ENCODE results near the gene SZT2.

SZT2 gene

DNA sequence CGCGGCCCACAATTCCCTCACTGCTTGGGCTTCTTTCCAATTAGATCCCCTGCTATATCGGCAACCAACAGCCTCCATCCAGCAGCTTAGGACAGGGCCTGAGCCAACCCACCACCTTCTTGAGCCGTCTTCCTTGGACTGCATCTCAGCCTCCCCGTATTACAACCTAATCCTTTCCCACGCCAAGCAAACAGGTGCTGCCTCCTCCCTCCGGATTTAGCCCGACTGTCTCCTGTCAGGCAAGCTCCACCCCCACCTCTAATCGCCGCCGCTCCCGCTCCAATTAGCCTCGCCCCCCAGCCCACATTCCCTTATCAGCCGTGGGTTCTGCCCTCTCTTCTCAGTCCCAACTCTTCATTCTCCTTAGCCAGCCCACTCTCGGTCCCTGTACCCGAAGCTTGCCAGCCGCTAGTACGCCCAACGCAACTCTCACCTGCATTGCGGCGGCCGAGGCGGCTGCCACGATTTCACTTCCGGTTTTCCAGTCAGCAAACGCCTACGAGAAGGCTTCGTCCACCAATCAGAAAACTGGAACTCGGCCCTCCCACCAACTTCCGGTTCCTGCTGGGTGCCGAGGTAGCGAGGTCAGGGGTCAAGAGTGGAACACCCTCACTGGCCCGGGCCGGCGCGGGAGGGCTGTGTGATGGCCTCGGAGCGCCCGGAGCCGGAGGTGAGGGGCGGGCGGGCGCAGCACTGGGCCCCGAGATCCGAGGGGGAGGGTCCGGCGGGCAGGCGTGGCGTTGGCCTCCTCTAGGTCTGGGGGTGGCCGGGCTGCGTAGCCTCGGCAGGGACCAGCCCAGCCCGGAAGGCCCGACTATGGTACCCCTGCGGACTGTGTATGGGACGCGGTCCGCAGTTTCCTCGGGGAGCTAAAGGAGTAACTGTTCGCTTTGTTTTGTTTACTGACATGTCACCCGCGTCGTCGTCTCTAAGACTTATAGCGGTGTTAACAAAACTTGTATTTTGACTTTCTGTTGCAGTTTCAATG is at the start of gene SZT2, which contains the start of gene MED8:
Gene SZT2, plus strand, starts transcription at position 574 of the 988 bp plus-strand sequence. Its CDS starts 70 bp downstream, at position 644.
Gene MED8, minus strand, starts transcription at position 475 of the 988 bp plus-strand sequence. Its CDS starts 36 bp downstream, at position 439.
- DNase-seq (ENCODE audit: low spot score), result peak; percentile 95

DNA sequence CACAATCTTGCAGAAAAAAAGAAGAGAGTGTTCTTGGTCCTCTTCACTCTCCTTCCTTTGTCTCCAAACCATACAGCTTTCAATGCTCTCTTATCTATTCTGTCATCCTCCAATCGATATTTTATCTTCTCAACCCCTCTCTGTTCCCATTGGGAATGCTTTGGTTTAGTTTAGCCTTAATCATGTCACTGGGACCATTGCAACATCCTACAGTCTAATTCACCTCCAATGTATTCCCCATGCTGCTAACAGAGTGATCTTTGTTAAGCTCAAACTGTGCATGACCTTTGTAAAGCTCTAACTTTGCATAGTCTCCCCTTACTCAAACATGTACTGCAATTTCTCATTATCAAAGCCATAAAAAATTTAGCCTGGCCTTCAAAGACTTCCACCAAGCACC is 49.1 kb upstream of the SZT2 start:
- DNase-seq (ENCODE audit: low spot score), result no peak

DNA sequence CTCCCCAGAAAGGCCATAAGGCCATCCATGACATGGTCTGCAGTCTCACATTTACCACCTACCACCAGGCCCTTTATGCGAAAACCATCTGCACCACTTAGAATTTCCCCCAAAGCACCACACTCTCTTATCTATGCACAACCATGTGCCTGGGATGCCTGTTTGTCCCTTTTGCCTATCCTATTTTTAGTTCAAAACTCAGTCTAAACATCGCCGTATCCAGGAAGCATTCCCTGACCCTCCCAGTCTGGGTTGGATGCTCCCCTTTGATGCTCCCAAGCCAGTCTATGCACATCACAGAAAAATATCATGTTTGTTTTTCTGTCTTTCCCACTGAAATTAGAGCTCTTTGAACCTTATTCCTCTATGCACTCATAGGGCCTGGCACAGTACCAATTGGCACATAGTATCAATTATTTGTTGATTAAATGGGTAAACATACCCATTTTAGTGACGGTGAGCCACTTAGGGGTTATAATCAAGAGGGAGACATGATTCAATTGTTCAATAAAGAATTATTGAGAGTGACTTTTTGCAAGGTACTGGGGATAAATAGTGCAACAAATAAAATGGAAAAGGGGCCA is 45.3 kb upstream of the SZT2 start:
- DNase-seq (ENCODE audit: low spot score), result no peak

DNA sequence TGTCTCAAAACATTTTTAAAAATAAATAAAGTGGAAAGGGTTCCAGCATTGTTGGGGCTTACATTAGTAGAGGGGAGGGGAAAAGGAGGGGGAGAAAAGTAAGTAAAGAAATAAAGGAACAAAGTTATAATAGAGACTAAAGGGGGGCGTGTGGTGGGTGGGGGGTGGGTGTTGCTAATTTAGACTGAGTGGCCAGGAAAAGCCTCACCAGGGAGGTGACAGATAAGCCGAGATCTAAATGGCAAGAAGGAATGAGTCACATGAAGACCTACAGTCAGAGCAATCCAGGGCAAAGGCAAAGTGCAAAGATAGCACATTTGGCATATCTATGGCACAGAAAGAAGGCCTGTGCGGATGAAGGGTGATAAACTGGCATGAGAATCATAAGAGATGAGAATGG is 44.6 kb upstream of the SZT2 start:
- DNase-seq (ENCODE audit: low spot score), result no peak

DNA sequence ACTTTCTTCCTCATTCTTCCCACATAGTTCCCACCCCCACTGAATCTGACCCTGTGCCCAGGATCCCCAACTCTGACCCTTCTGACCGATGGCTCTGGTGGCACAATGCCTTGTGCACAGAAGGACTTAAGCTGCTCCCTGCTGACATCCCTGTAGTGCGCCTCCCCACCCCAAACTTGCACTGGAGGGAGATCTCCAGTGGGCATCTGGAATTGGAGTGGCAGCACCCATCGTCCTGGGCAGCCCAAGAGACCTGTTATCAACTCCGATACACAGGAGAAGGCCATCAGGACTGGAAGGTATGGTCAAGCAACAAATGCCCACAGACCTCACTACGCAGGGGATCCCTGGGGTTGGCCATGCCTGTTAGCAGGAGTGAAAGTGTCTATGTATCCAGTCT is 43.1 kb upstream of the SZT2 start:
- DNase-seq (ENCODE audit: low spot score), result no peak

DNA sequence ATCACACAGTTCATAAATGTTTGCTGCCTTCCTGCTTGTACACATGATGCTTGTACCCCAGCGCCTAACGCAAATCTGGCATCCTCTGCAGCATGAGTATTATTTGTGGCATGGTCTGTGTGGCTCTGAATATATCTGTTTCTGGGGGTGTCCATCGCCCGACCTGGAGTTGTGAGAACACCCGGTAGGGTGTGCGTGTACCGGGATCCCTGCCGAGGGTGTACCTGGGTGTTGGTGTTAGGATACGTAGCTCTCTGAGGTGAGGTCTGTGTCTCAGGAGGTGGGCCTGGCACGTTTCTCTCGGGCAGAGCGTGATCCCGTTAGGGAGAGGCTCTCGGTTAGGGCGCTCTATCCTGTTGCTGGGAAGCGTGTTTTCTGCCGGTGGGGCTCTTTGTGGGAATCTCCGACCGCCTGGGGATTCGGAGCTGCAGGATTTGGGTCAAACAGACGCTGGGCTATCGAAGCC is 41.3 kb upstream of the SZT2 start:
- DNase-seq (ENCODE audit: low spot score), result no peak

DNA sequence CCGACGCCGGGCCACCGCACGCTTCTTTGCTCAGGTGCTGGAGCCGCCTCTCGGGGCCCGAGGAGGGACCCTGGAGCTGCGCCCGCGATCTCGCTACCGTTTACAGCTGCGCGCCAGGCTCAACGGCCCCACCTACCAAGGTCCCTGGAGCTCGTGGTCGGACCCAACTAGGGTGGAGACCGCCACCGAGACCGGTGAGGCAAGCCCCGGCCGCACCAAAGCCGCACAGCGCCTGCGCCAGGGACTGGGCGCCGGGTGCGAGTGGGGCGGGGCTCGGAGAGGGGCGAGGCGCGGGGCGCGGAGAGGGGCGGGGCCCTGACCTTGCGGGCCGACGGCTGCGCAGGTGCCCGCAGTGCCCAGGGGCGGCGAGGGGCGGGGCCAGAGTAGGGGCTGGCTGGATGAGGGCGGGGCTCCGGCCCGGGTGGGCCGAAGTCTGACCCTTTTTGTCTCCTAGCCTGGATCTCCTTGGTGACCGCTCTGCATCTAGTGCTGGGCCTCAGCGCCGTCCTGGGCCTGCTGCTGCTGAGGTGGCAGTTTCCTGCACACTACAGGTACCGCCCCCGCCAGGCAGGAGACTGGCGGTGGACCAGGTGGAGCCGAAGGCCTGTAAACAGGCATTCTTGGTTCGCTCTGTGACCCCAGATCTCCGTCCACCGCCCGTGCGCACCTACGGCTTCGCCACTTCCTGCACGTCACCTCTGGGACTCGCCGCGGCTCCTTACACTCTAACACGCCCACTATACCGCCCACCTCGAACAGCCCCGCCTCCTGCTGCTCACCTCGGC is 40.7 kb upstream of the SZT2 start:
- peak; percentile 45 for DNase-seq (ENCODE audit: low spot score)

DNA sequence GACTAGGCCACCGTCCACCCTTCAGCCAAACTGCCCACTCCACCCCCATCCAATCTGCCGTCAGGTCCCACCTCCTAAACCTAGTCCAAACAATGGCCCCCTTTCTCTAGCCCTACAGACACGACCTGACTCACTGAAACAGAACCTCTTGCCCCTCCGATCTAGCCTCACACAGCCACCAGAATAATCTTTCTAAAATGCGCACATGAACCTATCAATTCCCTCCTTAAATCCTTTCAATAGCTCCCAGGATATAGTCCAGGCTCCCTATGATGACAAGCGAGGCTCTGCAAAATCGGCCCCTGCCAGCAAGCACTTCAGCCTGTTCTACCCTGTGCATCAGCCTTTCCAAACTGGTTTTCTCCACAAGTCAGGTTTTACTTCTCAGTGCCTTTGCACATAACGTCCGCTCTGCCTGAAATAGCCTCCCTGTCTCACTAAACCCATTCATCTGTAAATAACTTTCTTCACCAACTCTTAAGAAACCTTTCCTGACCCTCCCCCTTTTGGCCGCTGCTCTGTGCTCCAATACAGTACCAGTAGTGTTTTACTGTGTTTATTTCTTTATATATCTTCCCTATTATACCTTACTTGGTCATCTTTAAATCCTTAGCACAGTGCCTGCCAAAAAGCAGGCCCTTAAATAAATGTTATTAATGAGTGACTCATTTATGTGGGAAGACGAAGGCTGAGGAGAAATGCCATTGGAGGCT is 39.9 kb upstream of the SZT2 start:
- DNase-seq (ENCODE audit: low spot score), result no peak

DNA sequence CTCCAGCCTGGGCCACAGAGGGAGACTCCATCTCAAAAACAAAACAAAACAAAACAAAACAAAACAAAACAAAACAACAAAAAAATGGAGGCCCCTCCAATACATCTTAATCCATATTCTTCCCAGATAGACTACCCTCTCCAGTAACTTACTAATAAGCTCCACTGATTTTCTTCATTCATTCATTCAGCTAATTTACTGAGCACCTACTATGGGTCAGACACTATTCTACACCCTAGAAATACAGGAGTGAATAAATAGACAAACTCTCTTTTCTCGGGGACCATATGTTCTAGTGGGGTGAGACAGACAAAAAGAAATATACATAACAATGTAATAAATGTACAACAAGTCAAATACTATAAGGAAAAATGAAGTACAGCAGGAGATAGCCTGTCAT is 38.7 kb upstream of the SZT2 start:
- DNase-seq (ENCODE audit: low spot score), result no peak

DNA sequence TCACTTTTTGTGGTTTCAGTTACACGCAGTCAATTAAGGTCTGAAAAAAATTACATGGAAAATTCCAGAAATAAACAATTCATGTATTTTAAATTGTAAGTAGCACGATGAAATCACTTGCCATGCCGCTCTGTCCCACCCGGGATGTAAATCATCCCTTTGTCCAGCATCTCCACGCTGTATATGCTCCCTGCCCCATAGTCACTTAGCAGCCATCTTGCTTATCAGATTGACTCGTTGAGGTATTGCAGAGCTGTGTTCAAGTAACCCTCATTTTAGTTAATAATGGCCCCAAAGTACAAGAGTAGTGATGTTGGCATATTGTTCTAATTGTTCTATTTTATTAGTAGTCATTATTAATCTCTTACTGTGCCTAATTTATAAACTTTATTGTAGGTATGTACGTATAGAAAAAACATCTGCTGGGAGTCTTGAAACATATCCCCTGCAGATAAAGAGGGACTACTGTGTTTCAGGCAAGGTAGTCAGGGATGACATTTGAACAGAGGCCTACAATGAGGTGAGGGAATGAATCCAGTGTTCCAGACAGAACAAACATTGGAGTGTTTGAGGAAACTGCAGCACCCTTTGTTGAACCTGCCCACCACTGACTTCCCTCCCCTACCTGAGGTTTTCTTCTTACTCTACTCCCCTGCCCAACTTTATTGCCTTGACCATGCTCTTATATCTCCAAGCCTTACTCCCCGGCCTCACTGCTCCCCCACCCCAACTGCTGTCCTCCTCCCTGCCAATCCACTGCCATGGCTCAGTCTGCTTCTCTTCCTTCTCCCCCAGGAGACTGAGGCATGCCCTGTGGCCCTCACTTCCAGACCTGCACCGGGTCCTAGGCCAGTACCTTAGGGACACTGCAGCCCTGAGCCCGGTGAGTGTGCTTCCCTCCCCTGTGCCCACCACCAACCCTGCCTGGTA is 38.0 kb upstream of the SZT2 start:
- DNase-seq (ENCODE audit: low spot score), result no peak

DNA sequence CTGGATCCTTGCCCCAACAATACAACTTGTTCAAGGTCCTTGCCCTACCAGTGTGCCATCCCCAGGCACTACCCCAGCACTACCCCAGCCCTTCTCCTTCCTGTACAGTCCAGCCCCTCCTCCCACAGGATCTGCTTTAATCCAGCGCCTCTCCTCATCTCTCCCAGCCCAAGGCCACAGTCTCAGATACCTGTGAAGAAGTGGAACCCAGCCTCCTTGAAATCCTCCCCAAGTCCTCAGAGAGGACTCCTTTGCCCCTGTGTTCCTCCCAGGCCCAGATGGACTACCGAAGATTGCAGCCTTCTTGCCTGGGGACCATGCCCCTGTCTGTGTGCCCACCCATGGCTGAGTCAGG is 37.4 kb upstream of the SZT2 start:
- no peak for DNase-seq (ENCODE audit: low spot score)

DNA sequence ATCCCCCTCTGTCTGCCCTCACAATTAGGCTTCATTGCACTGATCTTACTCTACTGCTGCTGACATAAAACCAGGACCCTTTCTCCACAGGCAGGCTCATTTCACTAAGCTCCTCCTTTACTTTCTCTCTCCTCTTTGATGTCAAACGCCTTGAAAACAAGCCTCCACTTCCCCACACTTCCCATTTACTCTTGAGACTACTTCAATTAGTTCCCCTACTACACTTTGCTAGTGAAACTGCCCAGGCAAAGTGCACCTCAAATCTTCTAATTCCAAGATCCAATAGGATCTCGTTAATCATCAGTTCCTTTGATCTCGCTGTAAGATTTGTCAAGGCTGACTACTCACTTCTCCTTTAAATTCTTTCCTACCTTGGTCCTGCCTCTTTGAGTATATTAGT is 36.8 kb upstream of the SZT2 start:
- no peak for DNase-seq (ENCODE audit: low spot score)

DNA sequence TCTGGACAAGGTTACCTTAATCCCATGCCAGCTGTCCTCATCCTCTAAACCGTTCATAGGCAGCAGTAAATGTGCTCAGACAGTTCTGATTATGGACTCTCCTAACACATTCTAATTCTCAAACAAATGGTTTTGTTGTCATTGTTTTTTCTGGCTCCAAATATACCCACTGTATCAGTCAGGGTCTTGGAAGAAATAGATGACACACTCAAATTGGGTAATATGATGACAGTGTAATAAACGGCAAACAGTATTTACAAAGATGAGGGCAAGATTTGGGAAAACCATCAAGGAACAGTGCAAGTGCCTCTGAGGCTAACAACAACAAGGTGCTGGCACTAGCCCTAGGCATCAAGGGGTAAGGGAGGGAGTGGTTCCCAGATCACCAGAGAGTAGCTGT is 35.2 kb upstream of the SZT2 start:
- DNase-seq (ENCODE audit: low spot score), result no peak

DNA sequence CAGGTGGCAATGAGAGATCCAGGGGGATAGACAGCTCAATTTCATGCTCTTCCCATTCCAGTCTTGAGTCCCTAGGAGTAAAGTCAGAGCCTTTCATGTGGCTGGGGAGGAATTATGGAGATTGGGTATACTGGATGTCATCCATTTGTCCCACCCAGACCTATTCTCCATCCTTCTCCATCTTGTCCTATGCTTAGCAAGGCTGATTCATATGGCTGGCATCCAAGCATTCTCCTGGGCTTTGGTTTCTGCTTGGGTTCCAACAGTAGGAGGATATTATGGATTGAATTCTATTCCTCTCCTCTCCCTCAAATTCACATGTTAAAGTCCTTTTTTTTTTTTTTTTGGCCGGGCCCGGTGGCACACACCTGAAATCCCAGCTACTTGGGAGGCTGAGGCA is 34.8 kb upstream of the SZT2 start:
- no peak for DNase-seq (ENCODE audit: low spot score)

DNA sequence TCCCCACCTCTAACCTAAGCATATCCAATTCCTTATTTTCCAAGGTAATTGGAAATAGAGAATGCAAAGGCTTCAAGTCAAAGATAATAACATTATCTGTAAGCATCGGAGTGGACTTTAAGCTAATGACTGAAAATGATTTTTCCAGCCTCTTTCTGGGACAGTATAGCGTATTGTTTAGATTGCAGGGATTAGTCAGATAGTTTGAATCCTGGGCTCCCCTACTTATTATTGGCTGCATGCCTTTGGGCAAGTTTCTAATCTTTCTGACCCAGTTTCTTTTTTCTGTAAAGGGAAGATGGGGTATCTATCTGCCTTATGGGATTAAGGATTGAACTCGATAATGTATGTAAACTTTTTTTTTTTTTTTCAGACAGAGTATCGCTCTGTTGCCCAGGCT is 32.4 kb upstream of the SZT2 start:
- DNase-seq (ENCODE audit: low spot score), result no peak

DNA sequence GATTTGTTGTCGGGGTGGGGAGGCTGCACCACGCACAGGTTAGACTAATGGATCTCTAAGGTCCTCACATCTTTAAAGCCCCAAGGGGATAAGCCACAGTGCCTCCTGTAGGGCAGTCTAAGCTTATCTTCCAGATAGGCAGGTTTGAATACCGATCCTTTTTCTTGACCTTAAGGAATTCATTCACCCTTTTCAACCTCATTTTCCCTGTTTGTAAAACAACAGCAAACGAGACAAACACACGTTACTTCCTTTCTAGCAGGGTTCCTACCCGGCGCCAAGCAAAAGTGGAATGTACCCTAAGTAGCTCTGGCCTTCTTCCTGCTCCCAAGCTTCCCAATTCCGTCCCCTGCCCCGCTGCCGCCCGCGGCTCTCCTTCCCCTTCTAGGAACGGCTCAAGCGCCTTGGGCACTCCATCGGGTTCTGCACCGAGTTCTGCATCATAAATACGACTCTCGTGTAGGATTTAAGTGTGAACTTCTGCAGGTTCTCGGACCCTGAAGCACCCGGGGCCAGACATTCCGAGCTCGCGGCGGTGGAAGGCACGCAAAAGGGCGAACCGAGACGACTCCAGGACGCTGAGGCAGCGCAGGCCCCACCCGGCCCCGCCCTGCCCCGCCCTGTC is 31.5 kb upstream of the SZT2 start:
- DNase-seq (ENCODE audit: low spot score), result no peak

DNA sequence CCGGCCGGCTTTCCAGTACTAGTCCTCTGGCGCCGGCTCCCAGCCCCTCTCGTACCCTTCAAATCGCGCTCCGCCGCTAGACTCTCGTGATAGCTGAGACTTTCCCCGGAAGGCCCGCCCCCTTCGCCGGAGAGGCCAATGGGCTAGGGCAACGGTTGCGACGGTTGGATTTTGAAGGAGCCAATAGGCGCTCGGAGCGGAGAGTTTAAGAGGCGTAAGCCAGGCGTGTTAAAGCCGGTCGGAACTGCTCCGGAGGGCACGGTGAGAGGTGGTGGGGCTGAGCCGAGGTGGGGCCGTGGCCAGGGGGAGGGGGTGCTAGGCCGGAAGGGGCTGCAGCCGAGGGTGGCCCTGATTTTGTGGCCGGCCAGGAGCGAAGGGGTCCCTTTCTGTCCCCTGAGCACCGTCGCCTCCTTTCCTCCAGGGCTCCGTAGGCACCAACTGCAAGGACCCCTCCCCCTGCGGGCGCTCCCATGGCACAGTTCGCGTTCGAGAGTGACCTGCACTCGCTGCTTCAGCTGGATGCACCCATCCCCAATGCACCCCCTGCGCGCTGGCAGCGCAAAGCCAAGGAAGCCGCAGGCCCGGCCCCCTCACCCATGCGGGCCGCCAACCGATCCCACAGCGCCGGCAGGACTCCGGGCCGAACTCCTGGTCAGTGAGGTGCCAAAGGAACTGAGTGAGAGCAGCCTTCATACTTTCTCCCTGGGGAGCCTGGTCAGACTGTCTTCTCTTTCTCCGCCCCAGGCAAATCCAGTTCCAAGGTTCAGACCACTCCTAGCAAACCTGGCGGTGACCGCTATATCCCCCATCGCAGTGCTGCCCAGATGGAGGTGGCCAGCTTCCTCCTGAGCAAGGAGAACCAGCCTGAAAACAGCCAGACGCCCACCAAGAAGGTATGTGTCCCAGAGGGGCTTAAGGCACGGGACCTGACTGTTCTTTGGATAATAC is 30.7 kb upstream of the SZT2 start, which contains the start of gene CDC20:
Gene CDC20, plus strand, starts transcription at position 236 of the 948 bp plus-strand sequence. Its CDS starts 235 bp downstream, at position 471.
- peak; percentile 96 for DNase-seq (ENCODE audit: low spot score)

DNA sequence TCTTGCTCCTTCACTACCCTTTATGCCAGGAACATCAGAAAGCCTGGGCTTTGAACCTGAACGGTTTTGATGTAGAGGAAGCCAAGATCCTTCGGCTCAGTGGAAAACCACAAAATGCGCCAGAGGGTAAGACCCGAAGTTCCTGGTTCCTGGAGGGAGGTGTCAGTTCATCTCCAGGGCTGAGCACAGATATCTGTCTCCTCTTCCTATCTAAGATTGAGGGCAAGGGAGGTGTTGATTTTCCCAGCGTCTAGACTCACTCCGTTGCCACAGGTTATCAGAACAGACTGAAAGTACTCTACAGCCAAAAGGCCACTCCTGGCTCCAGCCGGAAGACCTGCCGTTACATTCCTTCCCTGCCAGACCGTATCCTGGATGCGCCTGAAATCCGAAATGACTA is 30.0 kb upstream of the SZT2 start:
- DNase-seq (ENCODE audit: low spot score), result no peak

DNA sequence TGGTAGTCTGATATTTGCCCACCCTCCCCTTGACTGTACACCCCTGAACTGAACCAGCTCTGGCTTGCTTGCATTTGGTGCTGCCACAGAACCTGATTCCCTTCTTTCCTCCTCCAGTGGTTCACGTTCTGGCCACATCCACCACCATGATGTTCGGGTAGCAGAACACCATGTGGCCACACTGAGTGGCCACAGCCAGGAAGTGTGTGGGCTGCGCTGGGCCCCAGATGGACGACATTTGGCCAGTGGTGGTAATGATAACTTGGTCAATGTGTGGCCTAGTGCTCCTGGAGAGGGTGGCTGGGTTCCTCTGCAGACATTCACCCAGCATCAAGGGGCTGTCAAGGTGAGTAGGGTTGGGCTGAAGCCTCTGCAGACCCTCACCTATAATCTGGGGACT is 29.1 kb upstream of the SZT2 start:
- no peak for DNase-seq (ENCODE audit: low spot score)

Data from putamen (tissue), 1 donor.